HG03469 (cell line): ENCODE data around the gene EFNA5.

ENCODE experiments used
- ATAC-seq: cut with Tn5 transposase; IDR thresholded peaks from one replicate; pipeline ENCODE4 v1.9.1; 2021; ENCODE audit warnings: mild to moderate bottlenecking, moderate library complexity, moderate number of reproducible peaks; ENCODE audit not compliant: unreplicated experiment

EFNA5 gene

DNA sequence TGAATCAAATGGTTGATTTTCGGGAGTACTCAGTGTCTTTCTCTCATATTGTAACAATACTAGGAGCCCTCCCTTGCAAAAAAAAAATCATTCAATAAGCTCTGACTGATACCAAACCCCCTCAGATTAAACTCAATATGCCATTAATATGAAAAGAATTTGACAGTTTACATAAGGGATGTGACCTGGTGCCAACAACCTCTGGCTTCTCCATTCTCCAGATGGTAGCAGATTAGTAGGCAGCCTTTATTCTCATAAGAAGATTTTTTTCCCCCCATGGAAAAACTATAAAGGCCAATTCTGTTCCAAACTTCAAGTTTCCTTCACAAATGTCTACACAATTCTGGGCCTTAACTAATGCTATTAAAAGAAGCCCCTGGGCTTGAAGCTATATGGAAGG lies 96.5 kb downstream of the EFNA5 start:
- ATAC-seq, result no peak

DNA sequence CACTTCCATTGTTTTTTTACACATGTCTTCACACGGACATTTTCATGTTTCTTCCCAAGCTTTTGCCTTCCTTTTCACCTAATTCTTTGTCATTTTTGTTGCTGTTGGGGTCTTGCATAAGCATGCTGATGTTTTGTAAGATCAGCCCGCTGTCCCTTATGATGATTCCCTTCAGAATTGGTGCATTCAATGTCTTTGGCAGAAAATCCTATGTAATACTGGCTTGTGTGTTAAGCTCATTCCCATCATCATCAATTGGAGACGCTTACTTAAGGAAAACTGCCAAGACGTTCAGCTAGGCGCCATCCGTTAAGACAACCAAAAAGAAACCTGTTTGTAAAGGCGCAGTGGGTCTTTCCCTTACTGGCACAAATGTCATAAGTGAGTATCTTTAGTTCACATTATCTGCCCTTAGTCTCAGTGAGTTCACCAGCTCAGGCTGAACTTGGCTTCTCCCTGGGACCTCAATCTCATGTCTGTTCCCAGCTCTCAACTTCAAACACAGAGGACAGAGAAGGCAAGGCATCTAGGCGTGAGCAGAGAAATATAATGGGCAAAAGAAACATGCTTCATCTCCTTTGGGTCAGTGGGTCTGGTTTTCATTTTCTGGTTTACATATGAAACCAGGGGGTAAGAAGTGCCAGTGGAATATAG lies 97.9 kb downstream of the EFNA5 start:
- no peak for ATAC-seq

DNA sequence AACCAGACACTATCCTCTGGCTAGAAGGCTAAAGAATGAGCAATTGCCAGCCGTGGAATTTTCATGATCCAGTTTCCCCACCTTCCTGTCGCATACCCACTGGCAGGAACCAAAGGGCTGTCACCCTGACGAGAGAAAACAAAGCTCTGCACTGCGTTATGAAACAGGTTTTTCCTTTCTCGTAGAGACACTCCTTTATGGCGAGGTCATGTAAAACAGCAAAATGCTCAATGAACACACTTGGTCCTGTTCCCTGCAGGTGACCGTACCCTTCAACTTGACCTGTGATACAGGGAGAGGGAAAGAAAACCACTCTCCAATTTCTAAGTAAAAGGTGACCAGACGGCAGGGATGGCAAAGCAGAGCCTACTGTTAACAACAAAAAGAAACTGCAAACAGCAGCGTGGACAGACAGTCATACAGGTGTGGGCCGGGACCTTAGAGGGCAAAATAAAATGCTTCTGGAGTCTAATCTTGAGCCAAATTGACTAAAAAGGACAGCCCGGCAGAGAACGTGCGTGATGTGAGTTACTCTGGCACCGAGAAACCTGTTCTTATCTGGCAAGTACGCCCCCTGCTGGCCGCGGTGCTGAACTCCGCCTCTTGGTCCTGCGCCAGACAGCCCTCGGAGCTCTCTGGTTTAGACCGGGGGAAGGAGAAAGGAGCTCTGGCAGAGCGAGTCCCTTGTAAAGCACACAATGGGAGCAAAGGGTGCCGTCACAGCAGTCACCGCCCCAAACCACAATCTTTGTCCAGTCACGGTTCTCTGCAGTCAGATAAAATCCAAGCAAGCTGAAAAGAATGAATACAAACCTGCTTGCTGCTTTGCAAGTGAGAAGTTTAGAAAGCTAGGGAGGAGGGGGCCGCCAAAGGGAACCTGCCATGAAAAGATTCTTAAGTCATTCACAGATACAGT lies 98.9 kb downstream of the EFNA5 start:
- peak; percentile 43 for ATAC-seq

DNA sequence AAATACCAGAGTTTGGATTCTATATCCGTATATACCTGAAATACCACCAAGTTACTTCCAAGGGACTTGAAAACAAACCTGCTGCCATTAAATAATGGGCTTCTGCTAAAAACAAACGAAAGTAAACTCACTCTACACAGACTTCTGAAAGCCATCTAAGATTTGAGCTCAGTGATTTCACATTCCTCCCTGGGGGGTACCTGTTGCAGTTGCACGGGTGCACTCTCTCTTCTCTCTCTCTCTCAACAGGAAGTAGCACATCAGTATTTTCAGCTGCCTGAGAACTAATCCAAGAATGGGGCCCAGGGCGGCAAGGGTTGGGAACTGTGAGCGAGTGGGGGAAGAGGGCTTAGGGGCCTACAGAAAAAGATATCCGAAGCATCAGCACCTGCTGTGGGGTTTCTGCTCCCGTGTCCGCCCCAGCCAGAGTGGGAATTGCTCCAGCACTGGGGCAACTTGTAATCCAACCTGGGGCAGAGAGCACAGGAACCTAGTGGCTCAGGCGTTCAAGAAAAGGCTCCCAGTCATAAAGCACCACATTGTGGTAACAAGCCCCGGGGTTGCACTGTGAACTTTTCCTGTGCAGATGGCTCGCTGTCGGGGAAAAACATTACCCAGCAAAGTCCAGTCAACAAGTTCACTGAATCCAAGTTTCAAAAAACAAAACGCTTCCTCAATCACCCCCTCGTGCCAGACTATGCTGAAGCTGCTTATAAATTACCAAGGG lies 99.8 kb downstream of the EFNA5 start:
- ATAC-seq, result peak; percentile 86

DNA sequence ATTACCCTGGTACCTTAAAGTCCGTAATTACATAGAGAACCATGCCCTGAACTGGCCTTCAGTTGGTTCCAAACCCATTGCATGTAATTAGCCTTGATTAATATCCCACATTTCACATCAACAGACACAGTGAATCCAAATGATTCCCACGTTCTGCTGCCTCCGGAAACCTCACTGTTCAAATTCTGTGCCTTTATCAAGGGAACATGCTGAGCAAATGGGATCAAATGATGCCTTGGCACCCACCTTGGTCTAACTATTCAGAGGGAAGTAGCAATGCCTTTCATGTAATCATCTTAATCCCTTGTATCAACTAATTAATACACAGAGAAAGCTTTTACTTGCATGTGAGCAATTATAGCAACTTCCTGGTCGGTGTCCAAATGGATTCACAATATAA lies 100.6 kb downstream of the EFNA5 start:
- no peak for ATAC-seq

DNA sequence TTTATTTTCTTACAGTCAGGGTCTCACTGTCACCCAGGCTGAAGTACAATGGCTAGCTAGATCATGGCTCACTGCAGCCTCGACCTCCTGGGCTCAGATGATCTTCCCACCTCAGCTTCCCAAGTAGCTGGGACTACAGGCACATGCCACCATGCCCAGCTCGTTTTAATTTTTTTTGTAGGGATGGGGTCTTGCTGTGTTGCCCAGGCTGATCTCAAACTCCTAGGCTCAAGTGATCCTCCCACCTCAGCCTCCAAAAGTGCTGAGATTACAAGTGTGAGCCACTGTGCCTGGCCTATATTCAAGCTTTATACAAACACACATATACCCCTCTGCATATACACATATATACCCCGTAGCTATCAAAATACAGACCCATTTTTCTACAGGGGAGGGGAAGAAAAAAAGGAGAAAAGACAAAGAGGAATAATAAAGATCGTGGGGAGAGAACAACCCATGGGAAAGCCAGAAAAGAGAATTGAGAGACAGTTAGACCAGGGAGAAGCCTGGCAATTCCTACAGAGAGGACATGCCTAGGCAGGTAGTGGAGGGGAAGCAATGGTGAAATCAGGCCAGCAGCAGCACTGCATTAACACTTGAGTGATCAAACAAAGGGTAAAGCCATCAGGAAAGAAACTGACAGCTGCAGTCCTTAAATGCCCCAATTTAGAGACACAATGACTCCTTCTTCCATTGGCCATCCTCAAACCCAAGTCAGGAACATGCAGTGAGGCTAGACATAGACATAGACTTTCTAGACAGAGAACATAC lies 102.7 kb downstream of the EFNA5 start:
- no peak for ATAC-seq

DNA sequence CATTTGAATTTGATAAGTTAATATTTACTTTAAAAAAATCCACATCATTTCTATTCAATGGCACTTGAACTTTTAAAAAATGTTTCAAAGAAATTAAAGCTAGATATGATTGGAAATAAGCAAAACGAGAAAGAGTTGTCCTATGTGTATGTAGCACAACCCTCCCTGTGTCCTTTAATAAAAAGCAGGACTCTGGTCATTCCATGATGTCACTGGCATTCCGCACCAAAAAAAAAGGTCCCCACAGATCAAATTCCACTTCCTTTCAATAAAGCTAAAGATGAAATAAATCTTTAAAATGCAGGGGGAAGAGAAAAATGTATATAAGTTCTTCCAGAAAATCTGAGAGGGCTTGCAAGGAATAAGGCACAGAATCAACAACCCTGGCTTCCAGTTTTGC lies 103.8 kb downstream of the EFNA5 start:
- no peak for ATAC-seq

DNA sequence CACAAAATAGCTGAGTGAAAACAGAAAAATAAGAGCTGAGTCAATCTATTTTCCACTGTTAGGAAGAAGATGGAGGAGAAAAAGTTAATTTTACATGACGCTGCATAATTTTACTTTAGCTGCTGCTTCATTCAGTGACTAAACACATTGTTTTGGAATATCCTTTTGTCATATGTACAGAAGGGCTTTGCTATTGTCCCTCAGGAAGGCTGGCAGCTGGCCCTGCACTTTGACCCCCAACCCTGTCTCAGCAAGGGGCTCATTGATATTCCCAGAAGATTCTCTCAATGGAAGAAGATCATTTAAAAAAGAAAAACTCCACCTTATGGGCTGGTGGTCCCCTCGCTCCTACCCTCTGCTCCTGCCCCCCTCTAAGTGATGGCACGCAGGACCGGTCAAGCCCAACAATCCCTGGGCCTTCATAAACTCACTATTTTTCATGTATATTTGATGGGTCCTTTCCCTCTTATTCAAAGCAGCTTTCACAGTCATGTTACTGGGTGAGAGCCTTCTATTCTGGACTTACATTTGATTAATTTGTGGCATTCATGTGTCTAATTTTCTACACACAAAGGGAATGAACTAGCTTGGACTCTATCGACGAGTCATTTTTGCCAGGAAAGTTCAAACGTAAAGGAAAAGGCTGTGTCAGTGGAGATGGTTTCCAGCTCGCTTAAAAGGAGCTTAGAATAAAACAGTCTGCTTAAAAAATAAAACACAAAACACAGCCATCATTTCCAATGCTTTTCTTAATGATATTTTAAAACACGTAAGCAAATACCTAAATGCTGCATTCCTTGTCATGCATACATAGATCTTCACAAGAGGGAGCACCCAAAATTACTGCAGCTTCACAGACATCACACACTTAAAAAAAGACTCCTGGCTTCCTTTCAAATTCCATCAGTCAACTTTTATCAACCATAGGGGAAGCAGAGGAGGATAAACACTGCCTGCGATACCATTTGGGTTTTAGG lies 104.7 kb downstream of the EFNA5 start:
- no peak for ATAC-seq

DNA sequence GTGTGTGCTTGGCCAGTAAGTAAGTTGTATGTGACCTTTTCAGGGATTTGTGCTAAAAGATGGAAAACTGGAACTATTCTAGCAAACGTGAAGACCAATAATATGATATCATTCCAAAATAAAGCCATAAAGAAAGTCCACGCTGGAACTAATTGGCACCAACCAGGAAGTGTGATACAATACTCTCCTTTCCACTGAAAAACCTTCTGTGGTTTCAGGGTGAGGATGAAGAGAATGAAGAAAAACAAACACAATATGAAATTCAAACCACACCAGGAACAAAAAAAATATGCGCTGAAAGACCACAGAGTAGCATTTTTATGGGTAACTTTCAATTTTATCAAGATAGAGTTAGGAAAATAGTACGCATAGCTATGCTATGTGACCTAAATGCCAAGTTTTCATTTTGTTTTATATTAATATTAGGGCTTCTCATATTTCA lies 105.8 kb downstream of the EFNA5 start:
- no peak for ATAC-seq

DNA sequence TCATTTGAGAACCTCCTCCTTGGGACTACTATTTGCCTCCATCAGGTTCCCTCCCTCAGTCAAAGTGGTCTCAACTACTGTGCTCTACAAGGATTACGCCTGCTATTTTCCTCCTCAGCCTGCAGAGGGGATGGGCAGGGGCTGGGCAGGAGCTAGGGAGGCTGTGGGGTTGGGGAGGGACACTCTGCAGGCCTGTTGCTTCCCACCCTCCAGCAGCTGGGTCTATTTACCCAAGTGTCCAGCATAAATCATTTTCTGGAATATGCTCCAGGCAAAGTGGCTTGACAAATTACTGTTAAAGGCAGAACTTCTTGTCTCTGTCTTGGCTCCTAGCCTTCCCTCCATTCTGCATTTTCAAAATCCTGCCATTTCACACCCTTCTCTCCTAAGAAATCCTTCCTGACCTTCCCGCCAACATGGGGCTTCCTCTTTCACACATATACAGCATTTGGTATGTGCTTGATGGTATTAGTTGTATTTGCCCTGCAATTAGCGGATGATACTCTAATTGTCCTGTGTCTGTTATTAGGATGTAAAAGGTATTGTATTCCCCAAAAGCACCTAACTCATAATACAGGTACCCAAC lies 106.7 kb downstream of the EFNA5 start:
- no peak for ATAC-seq

DNA sequence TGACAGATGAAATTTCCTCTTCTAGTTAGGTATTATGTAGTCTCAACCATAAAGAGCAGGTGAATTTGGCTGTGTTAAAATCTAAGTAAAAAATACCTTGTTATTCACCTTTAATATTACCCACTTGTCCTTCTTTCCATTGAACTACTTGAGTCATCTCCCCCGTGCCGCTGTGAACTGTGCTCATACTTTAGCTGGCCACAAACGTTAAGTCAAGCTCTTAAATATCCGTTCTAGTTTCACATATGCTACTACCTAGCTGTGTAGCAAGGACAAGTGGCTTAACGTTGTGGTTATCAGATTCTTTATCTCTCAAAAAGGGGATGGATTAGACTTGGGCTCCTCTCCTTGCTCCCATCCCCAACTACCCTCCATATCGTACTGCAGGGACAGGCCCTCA lies 110.4 kb downstream of the EFNA5 start:
- ATAC-seq, result no peak

DNA sequence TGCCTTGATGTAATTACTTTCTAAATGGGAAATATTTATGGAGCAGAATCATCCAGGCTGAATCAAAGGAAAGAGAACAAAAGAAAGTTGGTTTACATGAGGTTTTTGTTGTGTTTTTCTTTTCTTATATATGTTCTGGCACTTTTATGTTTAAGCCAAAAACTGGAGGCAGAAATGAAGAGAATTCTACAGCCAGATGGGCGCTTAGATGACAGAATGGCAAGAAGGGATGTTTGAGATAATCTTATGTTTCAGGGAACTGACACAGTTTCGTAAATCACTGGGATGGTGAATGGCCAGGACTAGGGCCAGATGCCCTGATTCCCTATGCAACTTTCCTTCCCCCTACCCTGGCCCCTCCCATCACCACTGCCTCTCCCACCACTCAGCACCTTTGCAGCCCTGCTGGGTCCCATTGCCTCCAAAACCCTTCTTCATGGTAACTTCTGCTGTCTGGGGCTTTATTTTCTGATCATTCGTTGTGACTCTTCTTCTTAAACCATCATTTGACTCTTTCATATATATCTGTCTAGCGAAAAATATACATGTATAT lies 111.8 kb downstream of the EFNA5 start:
- no peak for ATAC-seq

DNA sequence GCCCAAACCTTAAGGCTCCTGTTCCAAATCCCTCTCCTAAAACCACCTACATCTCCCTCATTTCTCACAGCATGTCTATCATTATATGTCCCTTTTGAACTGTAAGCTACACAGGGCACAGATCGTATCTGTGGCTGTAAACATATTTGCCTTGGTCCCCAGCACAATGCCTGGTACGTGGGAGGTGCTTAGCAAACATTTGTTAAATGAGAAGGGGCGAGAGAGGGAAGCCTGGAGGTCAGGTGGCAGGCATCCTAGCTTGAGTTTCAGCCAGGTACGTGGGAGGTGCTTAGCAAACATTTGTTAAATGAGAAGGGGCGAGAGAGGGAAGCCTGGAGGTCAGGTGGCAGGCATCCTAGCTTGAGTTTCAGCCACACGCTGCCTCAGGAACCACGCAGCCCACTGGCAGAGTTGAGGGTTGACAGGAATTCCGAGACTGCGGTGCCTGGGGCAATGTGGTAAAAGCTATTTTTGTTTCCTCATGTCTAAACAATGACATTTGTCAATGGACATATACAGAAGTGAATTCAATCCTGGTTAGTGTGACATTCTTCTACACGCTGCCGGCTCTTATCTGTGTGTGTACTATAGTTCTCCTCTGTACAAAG lies 113.6 kb downstream of the EFNA5 start:
- no peak for ATAC-seq

DNA sequence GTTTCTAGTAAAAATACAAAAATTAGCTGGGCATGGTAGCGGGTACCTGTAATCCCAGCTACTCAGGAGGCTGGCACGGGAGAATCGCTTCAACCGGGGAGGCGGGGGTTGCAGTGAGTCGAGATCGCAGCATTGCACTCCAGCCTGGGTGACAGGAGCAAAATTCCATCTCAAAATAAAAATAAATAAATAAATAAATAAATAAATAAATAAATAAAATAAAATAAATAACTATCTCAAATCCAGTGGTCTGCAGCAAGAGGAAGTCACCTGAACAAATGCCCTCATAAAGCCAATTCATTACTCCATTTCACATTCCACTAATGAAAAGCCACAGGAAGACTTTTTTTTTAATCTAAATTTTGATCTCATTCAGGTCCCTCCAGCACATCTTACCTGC lies 114.2 kb downstream of the EFNA5 start:
- ATAC-seq, result no peak

DNA sequence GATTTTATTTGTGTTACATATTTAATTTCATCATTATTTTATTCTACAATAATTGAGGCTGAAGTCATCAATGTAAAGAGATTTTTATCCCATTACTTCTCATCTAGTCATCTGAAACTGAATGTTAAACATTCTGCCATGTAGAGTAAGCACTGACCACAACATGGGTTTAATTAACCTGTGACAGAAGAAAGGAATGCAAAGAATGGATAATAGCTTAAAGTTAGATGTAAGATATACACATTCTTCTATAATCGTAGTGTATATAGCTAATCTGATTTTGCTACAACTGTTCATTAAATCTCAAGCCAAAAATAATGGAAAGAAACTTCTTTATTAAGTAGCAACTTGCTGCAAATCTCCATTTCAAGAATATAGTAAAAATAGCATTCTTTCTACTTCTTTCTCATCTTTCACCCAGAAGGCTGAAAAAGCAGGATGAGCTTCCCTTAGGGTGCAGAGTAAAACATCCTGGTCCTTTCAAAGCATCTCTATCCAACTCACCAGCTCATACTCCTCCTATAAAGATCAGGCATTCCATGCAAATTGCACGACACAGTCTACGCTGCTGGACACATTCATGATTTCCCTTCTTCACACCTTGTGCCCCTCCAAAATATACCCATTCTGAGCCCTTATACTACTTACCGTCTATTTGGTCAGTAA lies 115.2 kb downstream of the EFNA5 start:
- no peak for ATAC-seq

DNA sequence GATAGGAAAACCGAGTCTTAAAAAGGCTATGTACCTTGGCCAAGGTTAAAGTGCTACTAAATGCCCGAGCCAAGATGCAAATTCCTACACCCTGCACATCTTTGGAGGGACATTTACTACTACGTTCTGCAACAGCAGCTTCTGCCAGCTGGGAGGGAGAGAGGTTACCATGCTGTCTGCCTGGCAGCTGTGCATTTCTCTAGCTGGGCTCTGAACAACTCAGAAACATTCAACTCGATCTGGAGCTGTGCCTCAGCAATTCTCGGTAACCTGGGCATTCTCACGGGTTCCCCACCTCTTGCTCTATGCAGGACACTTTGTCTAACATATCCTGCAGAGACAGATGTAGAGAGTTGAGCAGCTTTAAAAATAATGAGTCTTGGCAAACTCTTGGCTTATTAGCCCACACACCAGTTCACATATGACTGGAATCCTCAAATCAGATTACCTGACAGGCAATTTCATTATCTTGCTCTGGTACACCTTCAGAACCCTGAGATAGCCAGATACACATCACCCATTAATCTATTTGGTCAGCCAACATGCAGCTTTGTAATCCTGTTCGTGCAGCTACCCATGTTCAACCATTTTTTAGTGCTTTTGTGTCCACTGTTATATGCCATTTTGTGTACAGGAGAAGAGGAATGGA lies 115.8 kb downstream of the EFNA5 start:
- no peak for ATAC-seq

DNA sequence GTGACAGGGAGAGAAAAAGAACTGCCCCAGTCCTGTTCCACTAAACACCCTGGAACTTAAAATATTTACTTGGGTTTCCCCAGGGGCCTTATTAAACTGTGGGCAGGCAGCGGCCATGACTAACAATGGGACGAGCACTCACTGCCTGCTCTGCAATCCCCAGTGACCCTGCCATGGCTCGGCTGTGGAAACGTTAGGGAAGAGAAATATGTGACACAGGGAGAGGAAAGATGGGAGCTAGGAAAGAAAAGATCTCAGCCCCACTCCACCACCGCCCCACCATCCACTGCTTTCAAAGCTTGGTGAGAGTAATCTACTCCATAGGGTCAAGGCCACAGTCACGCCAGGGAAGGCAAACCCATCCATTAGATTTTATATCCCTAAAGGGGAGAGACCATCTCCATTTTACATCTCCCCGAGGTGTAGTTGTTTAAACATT lies 117.6 kb downstream of the EFNA5 start:
- no peak for ATAC-seq

DNA sequence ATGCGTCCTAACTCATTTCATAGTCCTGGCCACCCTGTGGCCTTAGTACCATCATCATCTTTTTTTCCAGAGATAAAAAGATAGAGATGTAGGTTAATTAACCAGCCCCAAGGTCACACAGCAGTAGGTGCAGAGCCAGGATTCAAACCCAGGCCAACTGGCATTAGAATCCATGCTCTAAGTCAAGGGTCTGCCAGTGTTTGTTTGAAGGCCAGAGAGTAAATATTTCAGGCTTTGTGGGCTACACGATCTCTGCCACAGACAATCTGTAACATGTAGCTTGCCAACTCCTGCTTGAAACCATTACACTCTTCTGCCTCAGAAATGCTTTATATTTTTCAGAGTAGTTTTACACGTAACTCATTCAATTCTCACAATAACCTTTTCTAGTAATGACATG lies 119.6 kb downstream of the EFNA5 start:
- no peak for ATAC-seq
